ENCODE results near the gene CEP70. TPM values are rescaled to one million over a fixed set of nuclear protein-coding genes. Genes with fewer than 3 reads are reported as not detected.

Gene CEP70
- total and polyA plus RNA-seq, 2 of the 13 experiments (the other 11 are each of a cell fraction or from before 2014, with no cell fraction given), result 4.0 to 22.3 TPM

DNA sequence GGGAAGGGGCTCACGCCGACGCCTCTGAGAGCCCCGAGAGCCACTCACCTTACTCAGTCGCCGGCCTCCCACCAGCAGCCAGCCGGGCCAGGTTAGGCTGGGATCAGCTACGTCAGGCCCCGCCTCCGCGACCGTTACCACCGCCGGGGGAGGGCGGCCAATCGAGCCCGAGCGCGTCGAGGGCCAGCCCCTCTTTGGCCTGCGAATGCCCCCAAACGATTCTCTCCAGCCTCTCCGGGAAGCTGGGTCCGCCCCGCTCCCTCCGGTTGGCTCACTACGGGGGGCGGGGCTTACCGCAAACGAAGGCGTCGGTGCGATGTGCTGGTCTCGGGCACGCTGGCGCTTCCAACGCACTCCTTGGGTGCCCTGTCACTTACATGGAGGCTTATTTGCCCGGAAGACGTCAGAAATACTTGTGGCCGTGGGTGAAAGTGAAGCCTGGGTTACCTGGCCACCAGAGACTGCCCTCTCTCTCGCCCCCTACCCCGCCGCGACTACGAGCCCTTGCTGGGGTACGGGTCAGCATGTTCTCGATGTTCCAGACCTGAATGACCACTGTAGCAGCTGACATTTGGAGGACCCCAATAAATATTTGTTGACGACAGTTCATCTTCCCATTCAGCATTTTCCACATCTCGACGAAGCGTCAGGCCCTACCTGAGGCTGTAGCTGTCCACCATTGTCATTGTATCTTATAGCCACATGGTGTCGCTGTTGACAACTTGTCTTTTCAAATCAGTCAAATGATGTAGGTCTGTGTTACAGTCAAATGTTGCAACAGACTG lies at the start of gene CEP70 (continued):
- TF ChIP-seq, protein P1, sequence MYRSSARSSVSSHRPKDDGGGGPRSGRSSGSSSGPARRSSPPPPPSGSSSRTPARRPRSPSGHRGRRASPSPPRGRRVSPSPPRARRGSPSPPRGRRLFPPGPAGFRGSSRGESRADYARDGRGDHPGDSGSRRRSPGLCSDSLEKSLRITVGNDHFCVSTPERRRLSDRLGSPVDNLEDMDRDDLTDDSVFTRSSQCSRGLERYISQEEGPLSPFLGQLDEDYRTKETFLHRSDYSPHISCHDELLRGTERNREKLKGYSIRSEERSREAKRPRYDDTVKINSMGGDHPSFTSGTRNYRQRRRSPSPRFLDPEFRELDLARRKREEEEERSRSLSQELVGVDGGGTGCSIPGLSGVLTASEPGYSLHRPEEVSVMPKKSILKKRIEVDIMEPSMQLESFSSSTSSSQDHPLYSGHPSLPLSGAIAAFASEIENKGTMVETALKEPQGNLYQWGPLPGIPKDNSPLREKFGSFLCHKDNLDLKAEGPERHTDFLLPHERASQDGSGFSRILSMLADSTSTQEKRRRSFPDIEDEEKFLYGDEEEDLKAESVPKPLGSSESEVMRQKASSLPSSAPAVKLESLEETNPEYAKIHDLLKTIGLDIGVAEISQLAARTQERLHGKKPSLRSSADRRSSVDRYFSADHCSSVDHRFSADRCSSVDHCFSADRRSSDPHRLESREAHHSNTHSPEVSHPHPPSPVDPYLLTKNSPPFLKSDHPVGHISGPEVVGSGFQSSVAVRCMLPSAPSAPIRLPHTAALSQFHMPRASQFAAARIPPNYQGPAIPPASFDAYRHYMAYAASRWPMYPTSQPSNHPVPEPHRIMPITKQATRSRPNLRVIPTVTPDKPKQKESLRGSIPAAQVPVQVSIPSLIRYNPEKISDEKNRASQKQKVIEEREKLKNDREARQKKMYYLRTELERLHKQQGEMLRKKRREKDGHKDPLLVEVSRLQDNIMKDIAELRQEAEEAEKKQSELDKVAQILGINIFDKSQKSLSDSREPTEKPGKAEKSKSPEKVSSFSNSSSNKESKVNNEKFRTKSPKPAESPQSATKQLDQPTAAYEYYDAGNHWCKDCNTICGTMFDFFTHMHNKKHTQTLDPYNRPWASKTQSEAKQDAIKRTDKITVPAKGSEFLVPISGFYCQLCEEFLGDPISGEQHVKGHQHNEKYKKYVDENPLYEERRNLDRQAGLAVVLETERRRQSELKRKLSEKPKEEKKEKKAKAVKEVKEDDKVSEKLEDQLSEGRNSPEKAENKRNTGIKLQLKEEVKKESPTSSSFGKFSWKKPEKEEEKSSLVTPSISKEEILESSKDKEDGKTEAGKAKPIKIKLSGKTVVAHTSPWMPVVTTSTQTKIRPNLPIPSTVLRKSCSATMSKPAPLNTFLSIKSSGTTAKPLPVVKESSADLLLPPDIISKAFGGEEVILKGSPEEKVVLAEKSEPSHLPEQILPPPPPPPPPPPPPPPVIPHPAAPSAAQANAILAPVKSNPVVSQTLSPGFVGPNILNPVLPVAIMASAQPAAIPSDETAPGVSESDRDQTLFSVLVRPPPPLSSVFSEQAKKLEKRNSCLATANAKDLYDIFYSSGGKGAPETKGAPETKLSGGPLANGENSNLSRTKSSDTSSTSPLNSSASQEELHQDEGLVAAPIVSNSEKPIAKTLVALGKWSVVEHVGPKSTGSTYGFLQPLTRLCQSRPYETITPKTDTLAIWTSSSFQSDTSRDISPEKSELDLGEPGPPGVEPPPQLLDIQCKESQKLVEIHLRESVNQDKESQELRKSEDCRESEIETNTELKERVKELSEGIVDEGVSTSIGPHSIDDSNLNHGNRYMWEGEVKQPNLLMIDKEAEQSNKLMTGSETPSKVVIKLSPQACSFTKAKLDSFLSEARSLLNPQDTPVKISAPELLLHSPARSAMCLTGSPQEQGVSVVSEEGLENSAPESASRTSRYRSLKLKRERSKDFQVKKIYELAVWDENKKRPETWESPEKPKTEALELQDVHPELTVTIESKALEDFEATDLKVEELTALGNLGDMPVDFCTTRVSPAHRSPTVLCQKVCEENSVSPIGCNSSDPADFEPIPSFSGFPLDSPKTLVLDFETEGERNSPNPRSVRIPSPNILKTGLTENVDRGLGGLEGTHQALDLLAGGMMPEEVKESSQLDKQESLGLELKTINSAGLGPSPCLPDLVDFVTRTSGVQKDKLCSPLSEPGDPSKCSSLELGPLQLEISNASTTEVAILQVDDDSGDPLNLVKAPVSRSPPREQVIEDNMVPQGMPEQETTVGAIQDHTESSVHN (CRISPR knock-in tag; IDR thresholded peaks at IDR 0.05), result no peak; the same call in 1 of the 2 replicates
- TF ChIP-seq, protein P2, sequence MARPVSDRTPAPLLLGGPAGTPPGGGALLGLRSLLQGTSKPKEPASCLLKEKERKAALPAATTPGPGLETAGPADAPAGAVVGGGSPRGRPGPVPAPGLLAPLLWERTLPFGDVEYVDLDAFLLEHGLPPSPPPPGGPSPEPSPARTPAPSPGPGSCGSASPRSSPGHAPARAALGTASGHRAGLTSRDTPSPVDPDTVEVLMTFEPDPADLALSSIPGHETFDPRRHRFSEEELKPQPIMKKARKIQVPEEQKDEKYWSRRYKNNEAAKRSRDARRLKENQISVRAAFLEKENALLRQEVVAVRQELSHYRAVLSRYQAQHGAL (CRISPR knock-in tag; IDR thresholded peaks at IDR 0.05; ENCODE audit: not compliant biosample characterization), result no peak
- TF ChIP-seq, protein P3, sequence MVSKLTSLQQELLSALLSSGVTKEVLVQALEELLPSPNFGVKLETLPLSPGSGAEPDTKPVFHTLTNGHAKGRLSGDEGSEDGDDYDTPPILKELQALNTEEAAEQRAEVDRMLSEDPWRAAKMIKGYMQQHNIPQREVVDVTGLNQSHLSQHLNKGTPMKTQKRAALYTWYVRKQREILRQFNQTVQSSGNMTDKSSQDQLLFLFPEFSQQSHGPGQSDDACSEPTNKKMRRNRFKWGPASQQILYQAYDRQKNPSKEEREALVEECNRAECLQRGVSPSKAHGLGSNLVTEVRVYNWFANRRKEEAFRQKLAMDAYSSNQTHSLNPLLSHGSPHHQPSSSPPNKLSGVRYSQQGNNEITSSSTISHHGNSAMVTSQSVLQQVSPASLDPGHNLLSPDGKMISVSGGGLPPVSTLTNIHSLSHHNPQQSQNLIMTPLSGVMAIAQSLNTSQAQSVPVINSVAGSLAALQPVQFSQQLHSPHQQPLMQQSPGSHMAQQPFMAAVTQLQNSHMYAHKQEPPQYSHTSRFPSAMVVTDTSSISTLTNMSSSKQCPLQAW (CRISPR knock-in tag; IDR thresholded peaks at IDR 0.05), result peak; percentile 74; the same call in 1 of the 2 replicates
- TF ChIP-seq, protein P4, sequence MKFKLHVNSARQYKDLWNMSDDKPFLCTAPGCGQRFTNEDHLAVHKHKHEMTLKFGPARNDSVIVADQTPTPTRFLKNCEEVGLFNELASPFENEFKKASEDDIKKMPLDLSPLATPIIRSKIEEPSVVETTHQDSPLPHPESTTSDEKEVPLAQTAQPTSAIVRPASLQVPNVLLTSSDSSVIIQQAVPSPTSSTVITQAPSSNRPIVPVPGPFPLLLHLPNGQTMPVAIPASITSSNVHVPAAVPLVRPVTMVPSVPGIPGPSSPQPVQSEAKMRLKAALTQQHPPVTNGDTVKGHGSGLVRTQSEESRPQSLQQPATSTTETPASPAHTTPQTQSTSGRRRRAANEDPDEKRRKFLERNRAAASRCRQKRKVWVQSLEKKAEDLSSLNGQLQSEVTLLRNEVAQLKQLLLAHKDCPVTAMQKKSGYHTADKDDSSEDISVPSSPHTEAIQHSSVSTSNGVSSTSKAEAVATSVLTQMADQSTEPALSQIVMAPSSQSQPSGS (CRISPR knock-in tag; IDR thresholded peaks at IDR 0.05), result peak; percentile 44; the same call in 1 of the 2 replicates
- TF ChIP-seq PRMT3 (CRISPR knock-in tag; IDR thresholded peaks at IDR 0.05; ENCODE audit: borderline replicate concordance, low read depth), result no peak; the same call in 1 of the 2 replicates
